ENCODE data around the gene C4orf50. TPM values are rescaled to one million over a fixed set of nuclear protein-coding genes. Genes with fewer than 3 reads are reported as not detected.

The C4orf50 gene
- total and polyA plus RNA-seq, 2 of the 13 experiments (the other 11 are each of a cell fraction or from before 2014, with no cell fraction given), result not detected

- no TSS peak for BruUV-seq (replicated peaks)
- ChIA-PET POLR2A (no interaction called here), CTCF (ENCODE audit: low intra/inter-chr PET ratio, low total read pairs) (no interaction called here)
- no peak overlapping the region for H2AFZ ChIP-seq (ENCODE audit: low read length)
- H3K4me3 ChIP-seq (replicated peaks in 1 of 3; ENCODE audit: insufficient read depth in 1 of 3, low read depth in 2 of 3, low read length in 3 of 3), result no peak overlapping the region
- peaks cover 21 to 77% of the 10 kb centered on the region in 2 experiments for H3K27me3 ChIP-seq (ENCODE audit: control insufficient read depth in 1 of 2, insufficient read depth in 2 of 2, low read length in 2 of 2)
- WGBS (ENCODE audit: low lambda C conversion rate), result 25% methylated on average over 5 of the region's 10 CpGs
- TF ChIP-seq AKAP8 (CRISPR knock-in tag; IDR thresholded peaks at IDR 0.05) (no peak), ZFP91 (CRISPR knock-in tag; IDR thresholded peaks at IDR 0.05; ENCODE audit: borderline replicate concordance) (no peak), HIVEP1 (CRISPR knock-in tag; IDR thresholded peaks at IDR 0.05) (no peak), DPF2 (CRISPR knock-in tag; IDR thresholded peaks at IDR 0.05; ENCODE audit: borderline replicate concordance, low read depth) (no peak), TBL1XR1 (IDR thresholded peaks at IDR 0.05; ENCODE audit: borderline replicate concordance, low read length, partially characterized antibody) (no peak), NFRKB (IDR thresholded peaks at IDR 0.05) (no peak), LRRFIP1 (CRISPR knock-in tag; conservative IDR thresholded peaks at IDR 0.05) (no peak), ZNF703 (CRISPR knock-in tag; IDR thresholded peaks at IDR 0.05; ENCODE audit: borderline replicate concordance) (no peak), ZSCAN22 (CRISPR knock-in tag; IDR thresholded peaks at IDR 0.05) (no peak), MBNL3 (CRISPR knock-in tag; conservative IDR thresholded peaks at IDR 0.05) (no peak), ZBTB34 (CRISPR knock-in tag; IDR thresholded peaks at IDR 0.05) (no peak), ZNF235 (CRISPR knock-in tag; IDR thresholded peaks at IDR 0.05; ENCODE audit: borderline replicate concordance) (no peak), SOX6 (IDR thresholded peaks at IDR 0.05) (no peak), SOX6 (CRISPR knock-in tag; IDR thresholded peaks at IDR 0.05) (no peak)
- TF ChIP-seq, protein P1, sequence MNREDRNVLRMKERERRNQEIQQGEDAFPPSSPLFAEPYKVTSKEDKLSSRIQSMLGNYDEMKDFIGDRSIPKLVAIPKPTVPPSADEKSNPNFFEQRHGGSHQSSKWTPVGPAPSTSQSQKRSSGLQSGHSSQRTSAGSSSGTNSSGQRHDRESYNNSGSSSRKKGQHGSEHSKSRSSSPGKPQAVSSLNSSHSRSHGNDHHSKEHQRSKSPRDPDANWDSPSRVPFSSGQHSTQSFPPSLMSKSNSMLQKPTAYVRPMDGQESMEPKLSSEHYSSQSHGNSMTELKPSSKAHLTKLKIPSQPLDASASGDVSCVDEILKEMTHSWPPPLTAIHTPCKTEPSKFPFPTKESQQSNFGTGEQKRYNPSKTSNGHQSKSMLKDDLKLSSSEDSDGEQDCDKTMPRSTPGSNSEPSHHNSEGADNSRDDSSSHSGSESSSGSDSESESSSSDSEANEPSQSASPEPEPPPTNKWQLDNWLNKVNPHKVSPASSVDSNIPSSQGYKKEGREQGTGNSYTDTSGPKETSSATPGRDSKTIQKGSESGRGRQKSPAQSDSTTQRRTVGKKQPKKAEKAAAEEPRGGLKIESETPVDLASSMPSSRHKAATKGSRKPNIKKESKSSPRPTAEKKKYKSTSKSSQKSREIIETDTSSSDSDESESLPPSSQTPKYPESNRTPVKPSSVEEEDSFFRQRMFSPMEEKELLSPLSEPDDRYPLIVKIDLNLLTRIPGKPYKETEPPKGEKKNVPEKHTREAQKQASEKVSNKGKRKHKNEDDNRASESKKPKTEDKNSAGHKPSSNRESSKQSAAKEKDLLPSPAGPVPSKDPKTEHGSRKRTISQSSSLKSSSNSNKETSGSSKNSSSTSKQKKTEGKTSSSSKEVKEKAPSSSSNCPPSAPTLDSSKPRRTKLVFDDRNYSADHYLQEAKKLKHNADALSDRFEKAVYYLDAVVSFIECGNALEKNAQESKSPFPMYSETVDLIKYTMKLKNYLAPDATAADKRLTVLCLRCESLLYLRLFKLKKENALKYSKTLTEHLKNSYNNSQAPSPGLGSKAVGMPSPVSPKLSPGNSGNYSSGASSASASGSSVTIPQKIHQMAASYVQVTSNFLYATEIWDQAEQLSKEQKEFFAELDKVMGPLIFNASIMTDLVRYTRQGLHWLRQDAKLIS (CRISPR knock-in tag; IDR thresholded peaks at IDR 0.05), result no peak
- no peak for FAIRE-seq
- no peak overlapping the region for H3K9ac ChIP-seq (ENCODE audit: insufficient read depth, low read depth, low read length)
- H3K27ac ChIP-seq (ENCODE audit: extremely low read length, insufficient read depth, low read length), result no peak overlapping the region
- H3K79me2 ChIP-seq (ENCODE audit: insufficient read depth, low read length), result no peaks in the 10 kb centered on the region
- ATAC-seq, result no peak
- no peak for DNase-seq (ENCODE audit: low spot score)
- in situ Hi-C loops (cut with HindIII; ENCODE audit: extremely low pct_ligation_motif_present, low pct_unique_long_range_greater_than_20kb), result no loop called here
- no peaks in the 10 kb centered on the region for H3K4me1 ChIP-seq (ENCODE audit: insufficient read depth, low read length)
- no peaks in the 10 kb centered on the region for H3K36me3 ChIP-seq (replicated peaks in 1 of 2; ENCODE audit: control insufficient read depth in 1 of 2, insufficient read depth in 2 of 2, low read length in 2 of 2)
- intact Hi-C loops (cut with micrococcal nuclease; ENCODE audit: unreplicated experiment), result no loop called here
- no peak overlapping the region for H3K4me2 ChIP-seq (ENCODE audit: low read depth, low read length)
- no peaks in the 10 kb centered on the region for H3K9me3 ChIP-seq (ENCODE audit: low read length)
- peaks cover 4% of the 10 kb centered on the region; the same call in 1 of the 2 replicates for H4K20me1 ChIP-seq (ENCODE audit: insufficient read depth, low read length)
Measured at GRCh38 chr4:6023731-6024130, 5.5 kb upstream of the C4orf50 start.

Measured in HepG2 (cell line).